ENCODE results near the gene KIFBP. TPM values are rescaled to one million over a fixed set of nuclear protein-coding genes. Genes with fewer than 3 reads are reported as not detected.
"Not testable (repeated sequence)": the region's sequence is repeated elsewhere in the genome, so short reads cannot be mapped to it uniquely, and the experiment has no call there.

Gene KIFBP
- total RNA-seq, 1 donor from 2014 or later, result 26.9 TPM

DNA sequence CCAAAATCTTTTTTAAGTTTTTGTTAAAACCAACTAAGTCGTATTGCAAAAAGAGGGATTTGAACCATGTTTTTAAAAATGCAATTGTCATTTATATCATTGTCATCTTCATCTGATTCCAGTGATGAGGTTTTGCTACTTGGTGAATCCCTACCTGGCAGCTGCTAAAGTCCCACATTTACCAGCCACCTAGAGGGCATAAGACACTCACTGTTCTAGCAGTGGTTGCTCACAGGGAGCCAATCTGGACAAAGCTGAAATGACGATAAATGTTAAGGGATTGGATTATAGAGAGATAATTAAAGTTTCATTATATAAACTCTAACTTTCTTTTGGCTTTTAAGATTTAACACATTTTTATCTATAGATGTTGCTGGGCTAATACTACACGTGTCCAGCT lies 18.7 kb downstream of the KIFBP start:
- TF ChIP-seq CTCF (conservative IDR thresholded peaks at IDR 0.05), result no peak
- Mint-ChIP-seq H3K27me3 (no peaks in the 10 kb centered on the region), H3K4me1 (ENCODE audit: unreplicated experiment) (no peaks in the 10 kb centered on the region), H3K4me3 (no peak overlapping the region), H3K27ac (no peak overlapping the region), H3K9me3 (no peaks in the 10 kb centered on the region), H3K36me3 (peaks cover 13% of the 10 kb centered on the region)
- DNase-seq (ENCODE audit: extremely low spot score, unreplicated experiment), result no peak

- Mint-ChIP-seq H3K27me3 (no peaks in the 10 kb centered on the region), H3K36me3 (peaks cover 22% of the 10 kb centered on the region), H3K4me1 (ENCODE audit: unreplicated experiment) (no peaks in the 10 kb centered on the region)
These were observed 20.8 kb downstream of the KIFBP start for GRCh38 chr10:69009360-69009759.

DNA sequence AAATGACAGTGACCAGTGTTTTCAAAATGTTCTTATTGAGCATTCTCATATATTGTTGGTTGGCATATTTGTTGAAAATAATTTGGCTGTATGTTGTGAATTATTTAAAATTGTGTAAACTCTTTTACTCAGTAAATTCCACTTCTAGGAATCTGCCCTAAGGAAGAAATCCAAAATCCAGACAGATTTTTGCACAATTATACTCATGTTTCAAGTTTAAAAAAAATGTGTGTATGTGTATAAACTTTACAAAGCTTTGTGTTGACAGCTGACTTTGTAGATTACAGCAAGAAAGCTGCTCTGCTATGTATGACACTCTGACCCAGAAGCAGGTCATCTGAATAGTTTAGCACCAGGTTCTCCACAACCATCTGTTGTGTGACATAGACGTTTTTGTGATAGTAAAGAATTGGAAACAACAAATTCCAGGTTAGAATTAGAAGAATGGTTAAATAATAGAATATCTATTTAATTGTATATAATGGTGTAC lies 21.6 kb downstream of the KIFBP start:
- Mint-ChIP-seq H3K9me3 (no peaks in the 10 kb centered on the region), H3K27ac (no peak overlapping the region), H3K36me3 (peaks cover 24% of the 10 kb centered on the region), H3K4me1 (ENCODE audit: unreplicated experiment) (no peaks in the 10 kb centered on the region), H3K4me3 (no peak overlapping the region), H3K27me3 (no peaks in the 10 kb centered on the region)
- no peak for TF ChIP-seq CTCF (conservative IDR thresholded peaks at IDR 0.05)
- no peak for DNase-seq (ENCODE audit: extremely low spot score, unreplicated experiment)

More at GRCh38 chr10:69009360-69009759, 20.8 kb downstream of the KIFBP start:
- no peak for DNase-seq (ENCODE audit: extremely low spot score, unreplicated experiment)
- H3K9me3 Mint-ChIP-seq, result no peaks in the 10 kb centered on the region
- no peak overlapping the region for H3K4me3 Mint-ChIP-seq
- no peak overlapping the region for H3K27ac Mint-ChIP-seq
- no peak for TF ChIP-seq CTCF (conservative IDR thresholded peaks at IDR 0.05)

DNA sequence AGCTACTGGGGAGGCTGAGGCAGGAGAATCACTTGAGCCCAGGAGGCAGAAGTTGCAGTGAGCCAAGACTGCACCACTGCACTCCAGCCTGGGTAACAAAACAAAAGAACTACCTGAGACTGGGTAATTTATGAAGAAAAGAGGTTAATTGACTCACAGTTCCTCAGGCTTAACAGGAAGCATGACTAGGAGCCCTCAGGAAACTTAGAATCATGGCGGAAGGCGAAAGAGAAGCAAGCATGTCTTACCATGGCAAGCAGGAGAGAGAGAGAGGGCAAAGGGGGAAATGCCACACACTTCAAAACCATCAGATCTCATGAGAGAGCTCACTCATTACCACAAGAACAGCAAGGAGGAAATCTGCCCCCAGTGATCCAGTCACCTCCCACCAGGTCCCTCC lies 24.2 kb downstream of the KIFBP start:
- H3K36me3 Mint-ChIP-seq, result peaks cover 30% of the 10 kb centered on the region
- DNase-seq (ENCODE audit: extremely low spot score, unreplicated experiment); H3K9me3 Mint-ChIP-seq; H3K27me3 Mint-ChIP-seq; H3K27ac Mint-ChIP-seq; H3K4me1 Mint-ChIP-seq (ENCODE audit: unreplicated experiment); H3K4me3 Mint-ChIP-seq: not testable (repeated sequence)

DNA sequence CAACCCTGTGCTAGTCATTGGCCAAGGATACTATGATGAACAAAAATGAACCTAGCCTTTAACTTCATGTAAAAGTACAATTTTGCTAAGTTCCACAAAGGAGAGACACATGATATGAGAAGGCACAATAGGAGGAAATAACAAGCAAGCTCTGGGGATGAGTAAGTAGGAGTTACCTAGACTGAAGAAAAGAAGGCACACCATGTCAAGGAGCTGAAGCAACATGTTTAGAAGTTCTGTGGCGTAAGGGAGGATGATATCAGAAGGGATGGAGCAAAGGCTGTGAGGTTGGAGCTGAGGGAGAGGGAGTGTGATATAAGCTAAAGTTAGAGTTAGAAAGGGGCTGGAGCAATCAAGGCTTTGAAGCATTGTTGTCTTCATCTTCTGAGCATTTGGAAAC lies 25.6 kb downstream of the KIFBP start:
- no peak for TF ChIP-seq CTCF (conservative IDR thresholded peaks at IDR 0.05)
- Mint-ChIP-seq H3K4me3 (no peak overlapping the region), H3K27ac (no peak overlapping the region), H3K9me3 (no peaks in the 10 kb centered on the region), H3K27me3 (no peaks in the 10 kb centered on the region), H3K4me1 (ENCODE audit: unreplicated experiment) (no peaks in the 10 kb centered on the region), H3K36me3 (peaks cover 34% of the 10 kb centered on the region)
- DNase-seq (ENCODE audit: extremely low spot score, unreplicated experiment), result no peak

GRCh38 chr10:69018613-69019012 lies 30.0 kb downstream of the KIFBP start:
- Mint-ChIP-seq H3K4me1 (ENCODE audit: unreplicated experiment) (no peaks in the 10 kb centered on the region), H3K27ac (no peak overlapping the region), H3K9me3 (no peaks in the 10 kb centered on the region), H3K36me3 (peaks cover 19% of the 10 kb centered on the region), H3K27me3 (no peaks in the 10 kb centered on the region), H3K4me3 (no peak overlapping the region)
- TF ChIP-seq CTCF (conservative IDR thresholded peaks at IDR 0.05), result no peak
- DNase-seq (ENCODE audit: extremely low spot score, unreplicated experiment), result peak; percentile 1

Measured in type B pancreatic cell (in vitro differentiated cells).